SH-SY5Y (cell line): ENCODE data around the gene GPHA2.

Experiments used
- GATA2 ChIP-seq: IDR thresholded peaks from 2 replicates; pipeline ENCODE4 v1.6.1; 2011; ENCODE audit warnings: mild to moderate bottlenecking, low read depth, low read length
- GATA3 ChIP-seq: IDR thresholded peaks from 2 replicates; pipeline ENCODE4 v1.6.1; 2011; ENCODE audit warnings: low read depth, mild to moderate bottlenecking, low read length, moderate library complexity

GRCh38 chr11:64915376-64915887 is 20.3 kb downstream of the GPHA2 start:
- TF ChIP-seq GATA2: no peak
- no peak for TF ChIP-seq GATA3
